ENCODE data around the gene INSIG1. TPM values are rescaled to one million over a fixed set of nuclear protein-coding genes. Genes with fewer than 3 reads are reported as not detected.

Gene INSIG1
- total RNA-seq (2021): 32.3 to 41.2 TPM (median 40.1 TPM) in 3 replicates
- percentile 95 among the genes with signal in this experiment for Bru-seq, nascent RNA
- long read RNA-seq, experiment 1, transcript INSIG1-201 (6 exons, 3,010 nt): major isoform, 187 of 287 reads
- long read RNA-seq, experiment 1, transcript INSIG1-202 (4 exons, 1,127 nt): minor isoform, 5 of 287 reads
- long read RNA-seq, experiment 1, partial matches to known transcripts: 12 of 287 reads
- long read RNA-seq, experiment 1, other reads (novel, unspliced or antisense): 82 of 287 reads
- long read RNA-seq, experiment 2, transcript INSIG1-201 (6 exons, 3,010 nt): major isoform, 20 of 65 reads
- long read RNA-seq, experiment 2, partial matches to known transcripts: 30 of 65 reads
- long read RNA-seq, experiment 2, other reads (novel, unspliced or antisense): 13 of 65 reads
- long read RNA-seq, experiment 3, partial matches to known transcripts: 1 of 2 reads
- long read RNA-seq, experiment 3, other reads (novel, unspliced or antisense): 0 of 2 reads

- H3K9me3 Mint-ChIP-seq: peaks cover 7% of the 10 kb centered on the region
- H3K27ac Mint-ChIP-seq: peak within 1 kb of the TSS; percentile 96
- H3K36me3 Mint-ChIP-seq: peaks cover 18% of the 10 kb centered on the region
- no peaks in the 10 kb centered on the region; the same call in 1 of the 2 replicates for H3K27me3 Mint-ChIP-seq (ENCODE audit: low read depth)
- H3K4me1 Mint-ChIP-seq: peaks cover 45% of the 10 kb centered on the region
- ATAC-seq: peak; percentile 80
- H3K4me3 Mint-ChIP-seq: peak within 1 kb of the TSS; percentile 86
- DNase-seq (ENCODE audit: low spot score): peak; percentile 88
- ChIA-PET POLR2A (interaction anchor here (0.8 to 1.3 kb wide), 2 partner anchors 12 to 71 kb away, joined by 3 to 5 read pairs; no protein-coding TSS in a partner anchor), CTCF (interaction anchor here (1.0 to 3.9 kb wide), 10 partner anchors 8 to 301 kb away, joined by 3 to 18 read pairs (median 6); no protein-coding TSS in a partner anchor)
- TF ChIP-seq, protein P1, sequence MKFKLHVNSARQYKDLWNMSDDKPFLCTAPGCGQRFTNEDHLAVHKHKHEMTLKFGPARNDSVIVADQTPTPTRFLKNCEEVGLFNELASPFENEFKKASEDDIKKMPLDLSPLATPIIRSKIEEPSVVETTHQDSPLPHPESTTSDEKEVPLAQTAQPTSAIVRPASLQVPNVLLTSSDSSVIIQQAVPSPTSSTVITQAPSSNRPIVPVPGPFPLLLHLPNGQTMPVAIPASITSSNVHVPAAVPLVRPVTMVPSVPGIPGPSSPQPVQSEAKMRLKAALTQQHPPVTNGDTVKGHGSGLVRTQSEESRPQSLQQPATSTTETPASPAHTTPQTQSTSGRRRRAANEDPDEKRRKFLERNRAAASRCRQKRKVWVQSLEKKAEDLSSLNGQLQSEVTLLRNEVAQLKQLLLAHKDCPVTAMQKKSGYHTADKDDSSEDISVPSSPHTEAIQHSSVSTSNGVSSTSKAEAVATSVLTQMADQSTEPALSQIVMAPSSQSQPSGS (CRISPR knock-in tag; IDR thresholded peaks at IDR 0.05; ENCODE audit: borderline replicate concordance, low read depth): no peak
- TF ChIP-seq MYBL2 (CRISPR knock-in tag; IDR thresholded peaks at IDR 0.05): no peak
- TF ChIP-seq ESRRA (CRISPR knock-in tag; IDR thresholded peaks at IDR 0.05; ENCODE audit: borderline replicate concordance): no peak
- no peak for TF ChIP-seq ZNF396 (CRISPR knock-in tag; IDR thresholded peaks at IDR 0.05; ENCODE audit: borderline replicate concordance)
- TF ChIP-seq ZNF121 (CRISPR knock-in tag; IDR thresholded peaks at IDR 0.05): no peak
- no peak for TF ChIP-seq PRDM15 (CRISPR knock-in tag; IDR thresholded peaks at IDR 0.05)
- TF ChIP-seq FOXP4 (CRISPR knock-in tag; IDR thresholded peaks at IDR 0.05): peak; percentile 68; the same call in 1 of the 2 replicates
- no peak for TF ChIP-seq ZNF138 (CRISPR knock-in tag; conservative IDR thresholded peaks at IDR 0.05)
- TF ChIP-seq CREM (CRISPR knock-in tag; IDR thresholded peaks at IDR 0.05): peak; percentile 93
- no peak for TF ChIP-seq ZSCAN18 (CRISPR knock-in tag; IDR thresholded peaks at IDR 0.05)
- no peak for TF ChIP-seq E2F1 (CRISPR knock-in tag; IDR thresholded peaks at IDR 0.05)
- TF ChIP-seq MAX (CRISPR knock-in tag; IDR thresholded peaks at IDR 0.05): peak; percentile 11; the same call in 1 of the 2 replicates
- TF ChIP-seq ZBTB21 (CRISPR knock-in tag; IDR thresholded peaks at IDR 0.05; ENCODE audit: borderline replicate concordance): no peak
- TF ChIP-seq CREB1 (CRISPR knock-in tag; IDR thresholded peaks at IDR 0.05): 0 out of 2 replicates have a peak, but pooled peaks have one; percentile 46
- TF ChIP-seq, protein P2, sequence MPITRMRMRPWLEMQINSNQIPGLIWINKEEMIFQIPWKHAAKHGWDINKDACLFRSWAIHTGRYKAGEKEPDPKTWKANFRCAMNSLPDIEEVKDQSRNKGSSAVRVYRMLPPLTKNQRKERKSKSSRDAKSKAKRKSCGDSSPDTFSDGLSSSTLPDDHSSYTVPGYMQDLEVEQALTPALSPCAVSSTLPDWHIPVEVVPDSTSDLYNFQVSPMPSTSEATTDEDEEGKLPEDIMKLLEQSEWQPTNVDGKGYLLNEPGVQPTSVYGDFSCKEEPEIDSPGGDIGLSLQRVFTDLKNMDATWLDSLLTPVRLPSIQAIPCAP (CRISPR knock-in tag; IDR thresholded peaks at IDR 0.05): 0 out of 2 replicates have a peak, but pooled peaks have one; percentile 69
- no peak for TF ChIP-seq CTCF (IDR thresholded peaks at IDR 0.05)
- no peak for TF ChIP-seq ZNF263 (CRISPR knock-in tag; IDR thresholded peaks at IDR 0.05; ENCODE audit: low read depth)
- TF ChIP-seq SMAD4 (CRISPR knock-in tag; IDR thresholded peaks at IDR 0.05): no peak
- peak; percentile 60; the same call in 1 of the 2 replicates for TF ChIP-seq ETV6 (CRISPR knock-in tag; IDR thresholded peaks at IDR 0.05)
- peak; percentile 21; the same call in 1 of the 2 replicates for TF ChIP-seq TCF7 (CRISPR knock-in tag; IDR thresholded peaks at IDR 0.05; ENCODE audit: low read depth)
Observed at GRCh38 chr7:155297517-155298287, at the start of gene INSIG1. Gene INSIG1 (plus strand): TSS chr7:155297878. CDS start chr7:155298286, 408 bp downstream.

All from WTC11 (cell line).